ENCODE data around the gene USP17L22.
"Not testable (repeated sequence)": the region's sequence is repeated elsewhere in the genome, so short reads cannot be mapped to it uniquely, and the experiment has no call there.

USP17L22 gene

GRCh38 chr4:9267319-9267718 is at the start of gene USP17L22:
TSS of gene USP17L22 (plus strand) at chr4:9267619. CDS start at chr4:9267619, 0 bp downstream.
- not testable (repeated sequence) for DNase-seq

- not testable (repeated sequence) for DNase-seq
These were observed 47.6 kb upstream of the USP17L22 start, which contains the start of gene USP17L12 for GRCh38 chr4:9219852-9220251. TSS of gene USP17L12 (plus strand) at chr4:9220152. CDS start at chr4:9220152, 0 bp downstream.

GRCh38 chr4:9224596-9224995 is 42.8 kb upstream of the USP17L22 start, which contains the start of gene USP17L13:
TSS of gene USP17L13 (plus strand) at chr4:9224896. CDS start at chr4:9224896, 0 bp downstream.
- not testable (repeated sequence) for DNase-seq

- not testable (repeated sequence) for DNase-seq
These were observed 37.2 kb upstream of the USP17L22 start for GRCh38 chr4:9230249-9230648.

GRCh38 chr4:9234085-9234484 is 33.3 kb upstream of the USP17L22 start, which contains the start of gene USP17L15:
TSS of gene USP17L15 (plus strand) at chr4:9234385. CDS start at chr4:9234385, 0 bp downstream.
- DNase-seq, result not testable (repeated sequence)

- DNase-seq, result not testable (repeated sequence)
These were observed 29.0 kb upstream of the USP17L22 start for GRCh38 chr4:9238461-9238860.

GRCh38 chr4:9243579-9243978 is 23.8 kb upstream of the USP17L22 start, which contains the start of gene USP17L17:
TSS of gene USP17L17 (plus strand) at chr4:9243879. CDS start at chr4:9243879, 0 bp downstream.
- not testable (repeated sequence) for DNase-seq

GRCh38 chr4:9247953-9248680 is 19.3 kb upstream of the USP17L22 start, which contains the start of gene USP17L18:
TSS of gene USP17L18 (plus strand) at chr4:9248630. CDS start at chr4:9248630, 0 bp downstream.
- DNase-seq, result not testable (repeated sequence)

GRCh38 chr4:9253078-9253477 is 14.3 kb upstream of the USP17L22 start, which contains the start of gene USP17L19:
TSS of gene USP17L19 (plus strand) at chr4:9253378. CDS start at chr4:9253378, 0 bp downstream.
- not testable (repeated sequence) for DNase-seq

- DNase-seq, result not testable (repeated sequence)
These were observed 9.6 kb upstream of the USP17L22 start, which contains the start of gene USP17L20 for GRCh38 chr4:9257824-9258223. TSS of gene USP17L20 (plus strand) at chr4:9258124. CDS start at chr4:9258124, 0 bp downstream.

- not testable (repeated sequence) for DNase-seq
These were observed 4.8 kb upstream of the USP17L22 start, which contains the start of gene USP17L21 for GRCh38 chr4:9262572-9262971. TSS of gene USP17L21 (plus strand) at chr4:9262872. CDS start at chr4:9262872, 0 bp downstream.

GRCh38 chr4:9271719-9272118 is 4.3 kb downstream of the USP17L22 start:
- not testable (repeated sequence) for DNase-seq
